Measurements from ENCODE around the gene PTGFRN.

PTGFRN gene

GRCh38 chr1:116940814-116941599 lies 31.3 kb downstream of the PTGFRN start:
- DNase-seq (ENCODE audit: extremely low read depth in 1 of 2, low read depth in 1 of 2) = no peak

GRCh38 chr1:116941670-116942069 lies 32.0 kb downstream of the PTGFRN start:
- DNase-seq (ENCODE audit: extremely low read depth in 1 of 2, low read depth in 1 of 2) = no peak

GRCh38 chr1:116942344-116942743 lies 32.6 kb downstream of the PTGFRN start:
- no peak for DNase-seq (ENCODE audit: extremely low read depth in 1 of 2, low read depth in 1 of 2)

- DNase-seq (ENCODE audit: extremely low read depth in 1 of 2, low read depth in 1 of 2) = no peak
Measured at GRCh38 chr1:116943438-116943837, 33.7 kb downstream of the PTGFRN start.

- no peak for DNase-seq (ENCODE audit: extremely low read depth in 1 of 2, low read depth in 1 of 2)
Measured at GRCh38 chr1:116944613-116945012, 34.9 kb downstream of the PTGFRN start.

DNA sequence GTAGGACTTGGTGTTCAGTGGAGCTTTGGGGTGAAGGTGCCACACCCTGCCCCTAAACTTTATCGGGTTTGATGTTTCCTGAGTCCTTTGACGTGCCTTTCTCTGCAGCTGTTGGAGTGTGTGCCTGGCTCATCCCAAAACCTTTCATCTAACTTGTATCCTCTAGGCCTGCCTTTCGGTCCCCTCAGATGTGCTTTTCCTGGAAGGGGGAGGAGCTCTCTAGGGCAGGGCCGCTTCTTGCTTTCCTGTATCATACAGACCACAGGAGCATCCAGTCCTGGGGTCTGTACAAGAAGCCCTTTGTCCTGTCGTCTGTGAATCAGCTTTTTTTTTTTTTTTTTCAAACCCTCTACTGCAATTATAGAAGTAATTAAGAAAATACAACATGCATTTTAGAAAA lies 35.7 kb downstream of the PTGFRN start:
- no peak for DNase-seq (ENCODE audit: extremely low read depth in 1 of 2, low read depth in 1 of 2)

GRCh38 chr1:116945996-116946395 lies 36.3 kb downstream of the PTGFRN start:
- DNase-seq (ENCODE audit: extremely low read depth in 1 of 2, low read depth in 1 of 2) = no peak

DNA sequence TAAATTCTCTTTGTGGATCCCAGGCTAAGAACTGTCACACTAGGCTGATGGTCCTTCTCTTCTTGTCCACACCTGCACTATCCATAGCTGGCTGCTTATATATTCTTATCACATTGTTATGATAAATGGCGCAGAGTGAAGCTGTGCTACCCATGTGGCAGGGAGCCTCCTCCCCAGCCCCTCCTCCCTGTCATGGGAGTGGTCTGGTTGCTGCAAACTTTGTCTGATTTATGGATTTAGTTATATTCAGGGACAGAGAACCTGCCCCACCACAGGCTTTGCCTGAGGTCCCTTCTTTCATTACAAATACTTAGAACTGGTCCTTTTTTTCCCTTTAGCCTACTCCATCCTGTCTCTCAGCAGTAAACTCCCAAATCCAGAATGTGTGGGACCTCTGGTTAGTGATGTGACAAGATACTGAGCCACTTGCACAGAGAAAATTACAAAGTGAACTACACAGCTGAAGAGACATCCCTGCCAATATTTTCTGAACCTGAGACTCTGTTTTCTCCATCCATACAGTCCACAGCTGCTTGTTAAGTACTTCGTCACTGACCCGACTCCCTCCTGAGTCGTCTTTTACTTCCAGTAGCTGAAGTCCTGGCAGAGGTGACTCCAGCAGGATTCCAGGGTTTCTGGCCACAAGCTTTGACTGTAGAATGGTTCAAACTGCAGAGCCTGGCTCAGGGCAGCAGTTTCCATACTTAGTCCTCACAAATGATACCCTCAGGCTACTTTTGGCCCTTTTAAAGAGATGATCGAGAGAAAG lies 37.6 kb downstream of the PTGFRN start:
- DNase-seq (ENCODE audit: extremely low read depth in 1 of 2, low read depth in 1 of 2) = no peak

DNA sequence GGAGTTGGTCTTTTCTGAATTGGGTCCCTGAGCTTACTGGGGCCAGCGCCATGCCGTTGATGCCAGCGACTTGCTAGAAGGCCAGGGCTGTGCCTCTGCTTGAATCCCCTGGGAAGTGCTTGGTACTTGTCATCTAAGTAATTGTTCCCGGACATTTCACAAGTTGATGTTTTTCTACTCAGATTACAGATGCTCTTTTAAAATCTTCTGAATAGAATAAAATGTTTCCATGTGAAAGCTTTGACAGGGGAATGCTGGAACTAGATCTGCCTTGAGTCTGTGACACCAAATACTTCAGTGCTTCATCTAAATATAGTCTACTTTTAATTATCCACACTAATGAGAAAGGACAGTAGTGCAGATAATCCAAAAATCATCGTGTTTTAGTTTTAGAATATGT lies 38.3 kb downstream of the PTGFRN start:
- DNase-seq (ENCODE audit: extremely low read depth in 1 of 2, low read depth in 1 of 2) = no peak

DNA sequence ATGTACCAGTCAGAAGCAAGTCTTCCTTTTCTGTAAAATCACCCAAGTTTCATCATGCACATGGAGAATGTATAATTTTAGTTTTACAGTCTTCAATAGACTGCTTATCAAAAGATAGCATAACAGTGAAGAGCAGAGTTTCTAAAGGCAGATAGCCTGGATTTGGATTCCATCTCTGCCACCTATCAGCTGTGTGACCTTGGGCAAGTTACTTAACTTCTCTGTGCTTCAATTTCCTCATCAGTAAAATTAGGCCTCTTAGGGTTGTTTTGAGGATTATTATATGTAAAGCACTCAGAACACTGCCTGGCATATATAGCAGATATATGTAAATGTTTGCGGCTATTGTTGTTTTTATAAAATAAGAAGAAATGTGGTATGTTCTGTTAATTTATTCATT lies 38.9 kb downstream of the PTGFRN start:
- DNase-seq (ENCODE audit: extremely low read depth in 1 of 2, low read depth in 1 of 2) = no peak

GRCh38 chr1:116949213-116949985 lies 39.7 kb downstream of the PTGFRN start:
- DNase-seq (ENCODE audit: extremely low read depth in 1 of 2, low read depth in 1 of 2) = no peak

GRCh38 chr1:116950517-116951199 lies 40.9 kb downstream of the PTGFRN start:
- DNase-seq (ENCODE audit: extremely low read depth in 1 of 2, low read depth in 1 of 2) = no peak

DNA sequence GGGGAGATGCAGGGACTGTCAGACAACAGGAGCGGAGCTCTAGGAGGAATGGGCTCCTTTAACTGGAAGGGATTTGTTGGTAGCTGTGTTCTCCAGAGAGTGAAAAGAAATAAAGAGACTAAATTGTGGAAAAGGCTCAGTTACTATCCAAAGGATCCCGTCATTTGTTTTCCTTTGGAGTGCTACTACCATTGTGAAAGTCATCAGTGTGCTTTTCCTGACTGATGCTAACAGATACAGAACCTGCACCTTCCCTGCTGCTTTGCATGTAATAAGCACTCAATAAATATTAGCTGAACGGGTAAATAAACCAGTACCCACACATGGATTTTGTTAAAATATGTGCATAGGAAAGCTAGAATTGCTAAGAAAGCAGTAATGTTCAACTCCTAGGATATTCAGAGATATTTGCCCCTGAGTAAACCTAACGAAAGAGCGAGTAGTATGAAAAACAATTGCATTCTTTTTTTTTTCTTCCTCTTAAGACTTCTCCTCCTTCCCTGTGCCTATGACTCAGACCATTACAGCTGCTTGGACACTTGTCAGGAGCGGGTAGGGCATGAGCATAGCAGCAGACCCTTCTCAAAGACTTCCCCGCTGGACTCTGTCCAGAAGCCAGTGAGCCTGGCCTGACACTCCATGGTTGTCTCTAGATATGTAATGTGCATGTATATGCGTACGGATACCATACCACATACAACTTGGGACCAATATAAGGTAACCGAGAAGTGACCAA lies 41.7 kb downstream of the PTGFRN start:
- no peak for DNase-seq (ENCODE audit: extremely low read depth in 1 of 2, low read depth in 1 of 2)

- no peak for DNase-seq (ENCODE audit: extremely low read depth in 1 of 2, low read depth in 1 of 2)
Measured at GRCh38 chr1:116952738-116953275, 43.1 kb downstream of the PTGFRN start.

DNA sequence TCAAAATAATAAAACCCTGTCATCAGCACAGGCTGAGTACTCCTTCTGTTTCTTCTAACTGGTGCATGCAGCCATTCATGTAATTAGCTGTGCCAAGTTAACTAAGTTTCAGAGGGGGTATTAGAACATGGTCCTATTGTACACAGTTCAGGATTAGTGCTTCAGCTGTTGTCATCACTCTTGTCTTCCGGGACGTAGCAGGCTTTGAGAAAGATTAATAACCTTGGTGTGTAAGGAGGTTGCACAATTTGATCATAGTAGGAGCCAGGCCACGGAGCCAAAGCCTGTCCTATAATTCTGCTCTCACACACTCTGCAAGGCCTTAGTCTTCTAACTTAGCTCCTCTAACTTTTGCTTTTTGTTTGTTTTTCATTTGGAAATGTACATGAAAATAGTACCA lies 44.7 kb downstream of the PTGFRN start:
- DNase-seq (ENCODE audit: extremely low read depth in 1 of 2, low read depth in 1 of 2) = no peak

DNA sequence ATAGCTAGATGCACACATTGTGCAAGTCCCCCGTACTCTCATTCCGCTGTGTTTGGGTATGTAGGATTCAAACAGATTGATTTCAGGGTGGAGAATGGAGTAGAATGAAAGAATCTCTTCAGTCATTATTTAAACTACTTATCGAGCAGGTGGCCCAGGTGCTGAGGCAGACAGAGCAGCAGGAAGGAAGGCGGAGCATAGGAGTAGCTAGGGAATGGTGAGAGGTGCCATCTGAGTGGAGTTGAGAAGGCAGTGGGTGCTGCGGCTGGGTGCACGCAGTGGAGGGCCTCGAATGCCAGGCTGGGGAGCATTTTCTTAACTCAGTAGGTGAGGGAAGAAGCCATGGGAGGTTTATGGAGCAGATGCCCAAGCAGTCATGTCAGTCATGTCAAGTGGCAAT lies 46.7 kb downstream of the PTGFRN start:
- DNase-seq (ENCODE audit: extremely low read depth in 1 of 2, low read depth in 1 of 2) = no peak

- DNase-seq (ENCODE audit: extremely low read depth in 1 of 2, low read depth in 1 of 2) = no peak
Measured at GRCh38 chr1:116957646-116958045, 47.9 kb downstream of the PTGFRN start.

DNA sequence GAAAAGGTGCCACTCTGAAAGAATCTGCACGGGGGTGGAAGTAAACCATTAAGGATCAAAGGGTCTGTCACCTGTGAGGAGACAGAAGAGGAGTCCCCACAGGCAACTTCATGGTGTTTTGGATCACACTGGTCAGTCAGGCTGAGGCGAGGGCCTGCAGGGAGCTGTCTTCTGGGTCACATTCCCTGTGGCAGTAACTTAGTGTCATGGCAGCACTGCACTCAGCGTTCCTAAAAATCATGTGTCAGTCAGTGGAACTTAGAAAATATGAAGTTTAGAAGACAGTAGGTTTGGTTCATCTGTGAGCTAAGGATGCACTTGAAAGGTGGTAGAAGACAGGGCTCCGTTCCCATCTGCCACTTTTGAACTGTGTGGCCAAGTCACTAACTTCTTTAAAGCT lies 48.4 kb downstream of the PTGFRN start:
- DNase-seq (ENCODE audit: extremely low read depth in 1 of 2, low read depth in 1 of 2) = no peak

- no peak for DNase-seq (ENCODE audit: extremely low read depth in 1 of 2, low read depth in 1 of 2)
Measured at GRCh38 chr1:116958977-116959376, 49.3 kb downstream of the PTGFRN start.

DNA sequence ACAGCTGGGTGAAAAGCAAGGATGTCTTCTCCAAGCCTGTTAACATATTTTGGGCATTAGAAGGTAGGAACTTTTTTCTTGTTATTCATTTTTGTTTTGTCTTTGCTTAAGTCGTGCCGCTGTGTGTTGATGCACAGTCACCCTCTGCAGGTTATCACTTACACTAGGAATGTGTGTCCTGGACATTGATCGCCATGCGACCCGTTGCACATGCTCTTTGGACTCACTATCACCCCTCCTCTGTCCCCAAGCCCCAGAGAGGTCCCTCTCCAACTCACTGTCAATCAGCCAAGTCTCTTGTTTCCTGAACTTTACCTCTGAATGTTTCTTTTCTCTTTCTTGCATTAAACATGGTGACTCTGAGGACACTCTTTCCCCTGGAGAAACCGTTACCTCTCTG lies 51.9 kb downstream of the PTGFRN start:
- no peak for DNase-seq (ENCODE audit: extremely low read depth in 1 of 2, low read depth in 1 of 2)
